Liver (tissue), 3 donors: ENCODE data around the gene ANTXR1.

Experiments
- CTCF ChIP-seq: fragments of 150-350 bp; IDR thresholded peaks from 2 replicates; pipeline ENCODE4 v1.5.1; 2017; ENCODE audit warnings: improper control_type of control experiment, low read depth, low read length; ENCODE audit not compliant: missing input control
- FOXA1 ChIP-seq: IDR thresholded peaks from 2 replicates; pipeline ENCODE4 v1.6.1; 2016; ENCODE audit warnings: antibody characterized with exemption
- FOXA2 ChIP-seq: IDR thresholded peaks from 2 replicates; pipeline ENCODE4 v1.6.1; 2016; ENCODE audit warnings: antibody characterized with exemption
- JUND ChIP-seq, 2 donors: IDR thresholded peaks; 2 replicates each; pipeline ENCODE4 v1.6.1; 2016; ENCODE audit warnings: antibody characterized with exemption in 2 of 2
- MAX ChIP-seq: IDR thresholded peaks from 2 replicates; pipeline ENCODE4 v1.6.1; 2016; ENCODE audit warnings: antibody characterized with exemption
- RAD21 ChIP-seq, 2 donors: IDR thresholded peaks; 2 replicates each; pipeline ENCODE4 v1.6.1; 2016; ENCODE audit warnings: antibody characterized with exemption in 2 of 2, mild to moderate bottlenecking in 2 of 2
- REST ChIP-seq: IDR thresholded peaks from 2 replicates; pipeline ENCODE4 v1.6.1; 2016; ENCODE audit warnings: antibody characterized with exemption, mild to moderate bottlenecking
- RXRA ChIP-seq, 2 donors: IDR thresholded peaks; 2 replicates each; pipeline ENCODE4 v1.6.1; 2017 to 2018; ENCODE audit warnings: antibody characterized with exemption in 2 of 2, mild to moderate bottlenecking in 1 of 2
- TAF1 ChIP-seq: conservative IDR thresholded peaks from 2 replicates; pipeline ENCODE4 v1.6.1; 2016; ENCODE audit warnings: antibody characterized with exemption, mild to moderate bottlenecking
- YY1 ChIP-seq: IDR thresholded peaks from 2 replicates; pipeline ENCODE4 v1.6.1; 2016; ENCODE audit warnings: antibody characterized with exemption, mild to moderate bottlenecking
- TF ChIP-seq, protein P1 (sequence below): IDR thresholded peaks from 2 replicates; pipeline ENCODE4 v1.6.1; 2016; ENCODE audit warnings: antibody characterized with exemption
- donor health status: healthy.
- donor health status: healthy.

- TF ChIP-seq REST (no peak), CTCF (no peak), JUND (IDR thresholded peaks at IDR 0.05) (no peak), MAX (no peak), RAD21 (IDR thresholded peaks at IDR 0.05) (no peak), TAF1 (no peak), RXRA (IDR thresholded peaks at IDR 0.05) (no peak), YY1 (no peak), FOXA1 (no peak), FOXA2 (no peak)
- TF ChIP-seq, protein P1, sequence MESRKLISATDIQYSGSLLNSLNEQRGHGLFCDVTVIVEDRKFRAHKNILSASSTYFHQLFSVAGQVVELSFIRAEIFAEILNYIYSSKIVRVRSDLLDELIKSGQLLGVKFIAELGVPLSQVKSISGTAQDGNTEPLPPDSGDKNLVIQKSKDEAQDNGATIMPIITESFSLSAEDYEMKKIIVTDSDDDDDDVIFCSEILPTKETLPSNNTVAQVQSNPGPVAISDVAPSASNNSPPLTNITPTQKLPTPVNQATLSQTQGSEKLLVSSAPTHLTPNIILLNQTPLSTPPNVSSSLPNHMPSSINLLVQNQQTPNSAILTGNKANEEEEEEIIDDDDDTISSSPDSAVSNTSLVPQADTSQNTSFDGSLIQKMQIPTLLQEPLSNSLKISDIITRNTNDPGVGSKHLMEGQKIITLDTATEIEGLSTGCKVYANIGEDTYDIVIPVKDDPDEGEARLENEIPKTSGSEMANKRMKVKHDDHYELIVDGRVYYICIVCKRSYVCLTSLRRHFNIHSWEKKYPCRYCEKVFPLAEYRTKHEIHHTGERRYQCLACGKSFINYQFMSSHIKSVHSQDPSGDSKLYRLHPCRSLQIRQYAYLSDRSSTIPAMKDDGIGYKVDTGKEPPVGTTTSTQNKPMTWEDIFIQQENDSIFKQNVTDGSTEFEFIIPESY = no peak
Measured at GRCh38 chr2:69131452-69131851, 118.5 kb downstream of the ANTXR1 start.
